Breast epithelium (tissue), 4 donors: ENCODE results near the gene OAF. TPM values are rescaled to one million over a fixed set of nuclear protein-coding genes. Genes with fewer than 3 reads are reported as not detected.

Source experiments
- DNase-seq, 2 donors: peaks; one replicate each; pipeline ENCODE4 v3.0.0-alpha.2; 2019; ENCODE audit warnings: low spot score in 2 of 2
- H3K27ac ChIP-seq, 2 donors: fragments of 200-600 bp; sonication (generic) in 1 of 2; one replicate each; pipeline ENCODE4 v1.5.1; 2016 to 2019; ENCODE audit warnings: mild to moderate bottlenecking in 1 of 2
- H3K27me3 ChIP-seq, 2 donors: fragments of 200-600 bp; sonication (generic) in 1 of 2; one replicate each; pipeline versions ENCODE4 v1.5.1 to v1.6.0; 2017 to 2019; ENCODE audit warnings: control low read depth in 1 of 2, mild to moderate bottlenecking in 1 of 2
- H3K36me3 ChIP-seq: fragments of 200-600 bp; one replicate; pipeline ENCODE4 v1.5.1; 2019
- H3K4me1 ChIP-seq, 2 donors: fragments of 200-600 bp; sonication (generic); one replicate each; pipeline ENCODE4 v1.5.1; 2016 to 2019; ENCODE audit warnings: control low read depth in 1 of 2
- H3K4me3 ChIP-seq, 3 donors: fragments of 200-600 bp; sonication (generic); 1 replicate in 2 of 3; 2 replicates in 1 of 3; pipeline ENCODE4 v1.5.1; 2016 to 2019; ENCODE audit warnings: mild to moderate bottlenecking in 3 of 3, moderate library complexity in 2 of 3
- H3K9me3 ChIP-seq, 2 donors: fragments of 200-600 bp; sonication (generic) in 1 of 2; one replicate each; pipeline ENCODE4 v1.5.1; 2016 to 2019; ENCODE audit warnings: control low read depth in 1 of 2
- CTCF ChIP-seq, 3 donors: fragments of 450-650 bp; IDR thresholded peaks; one replicate each; pipeline ENCODE4 v1.5.1; 2016 to 2017; ENCODE audit warnings: antibody characterized with exemption in 3 of 3, mild to moderate bottlenecking in 3 of 3, moderate library complexity in 3 of 3
- POLR2A ChIP-seq: fragments of 450-650 bp; IDR thresholded peaks from one replicate; pipeline ENCODE4 v1.6.1; 2016; ENCODE audit warnings: antibody characterized with exemption, mild to moderate bottlenecking, moderate library complexity
- POLR2AphosphoS5 ChIP-seq, 3 donors: sonication (generic); formaldehyde crosslinking; IDR thresholded peaks; one replicate each; pipeline ENCODE4 v1.6.1; 2017; ENCODE audit warnings: antibody characterized with exemption in 3 of 3
- intact Hi-C: fragments of 100-400 bp; cut with DNase I; formaldehyde crosslinking; loops from one replicate; pipeline ENCODE4 v1.15.1; 2023; ENCODE audit warnings: low total_unique reads
- total RNA-seq, 3 donors: library from RNA; depleted of rRNA; stranded (reverse); fragments of >200 nt; gene quantifications; one replicate each; pipeline ENCODE4 v1.1.0, GENCODE V29; 2016

Gene OAF
- total RNA-seq, 3 donors from 2014 or later = 19.8 to 35.1 (median 33.3) TPM

GRCh38 chr11:120220747-120221037, 9.9 kb downstream of the OAF start:
- no peaks in the 10 kb centered on the region for H3K9me3 ChIP-seq
- peaks cover 0 to 21% of the 10 kb centered on the region in 2 donors for H3K4me1 ChIP-seq
- intact Hi-C loops = no loop called here
- DNase-seq = no peak
- no peaks in the 10 kb centered on the region for H3K36me3 ChIP-seq
- H3K27me3 ChIP-seq = no peaks in the 10 kb centered on the region
- TF ChIP-seq POLR2A = no peak
- no peak for TF ChIP-seq POLR2AphosphoS5 (IDR thresholded peaks at IDR 0.05)
- no peak for TF ChIP-seq CTCF (IDR thresholded peaks at IDR 0.05)
- H3K4me3 ChIP-seq = no peak overlapping the region
- H3K27ac ChIP-seq = peak overlapping the region in 1 of 2 donors; percentile 82

GRCh38 chr11:120221115-120221752, 10.4 kb downstream of the OAF start:
- Histone ChIP-seq H3K27me3 (no peaks in the 10 kb centered on the region), H3K36me3 (no peaks in the 10 kb centered on the region), H3K9me3 (no peaks in the 10 kb centered on the region), H3K4me1 (peaks cover 0 to 21% of the 10 kb centered on the region in 2 donors), H3K4me3 (no peak overlapping the region), H3K27ac (peak overlapping the region; percentile 11 to 82)
- intact Hi-C loops = no loop called here
- DNase-seq = no peak
- TF ChIP-seq POLR2AphosphoS5 (IDR thresholded peaks at IDR 0.05) (no peak), CTCF (IDR thresholded peaks at IDR 0.05) (no peak), POLR2A (no peak)

GRCh38 chr11:120222916-120223315, 12.1 kb downstream of the OAF start:
- Histone ChIP-seq H3K27me3 (no peaks in the 10 kb centered on the region), H3K4me1 (peaks cover 0 to 15% of the 10 kb centered on the region in 2 donors), H3K27ac (peak overlapping the region in 1 of 2 donors; percentile 90), H3K9me3 (no peaks in the 10 kb centered on the region), H3K4me3 (no peak overlapping the region), H3K36me3 (no peaks in the 10 kb centered on the region)
- TF ChIP-seq CTCF (IDR thresholded peaks at IDR 0.05) (no peak), POLR2AphosphoS5 (IDR thresholded peaks at IDR 0.05) (no peak), POLR2A (no peak)
- intact Hi-C loops = no loop called here
- no peak for DNase-seq

DNA sequence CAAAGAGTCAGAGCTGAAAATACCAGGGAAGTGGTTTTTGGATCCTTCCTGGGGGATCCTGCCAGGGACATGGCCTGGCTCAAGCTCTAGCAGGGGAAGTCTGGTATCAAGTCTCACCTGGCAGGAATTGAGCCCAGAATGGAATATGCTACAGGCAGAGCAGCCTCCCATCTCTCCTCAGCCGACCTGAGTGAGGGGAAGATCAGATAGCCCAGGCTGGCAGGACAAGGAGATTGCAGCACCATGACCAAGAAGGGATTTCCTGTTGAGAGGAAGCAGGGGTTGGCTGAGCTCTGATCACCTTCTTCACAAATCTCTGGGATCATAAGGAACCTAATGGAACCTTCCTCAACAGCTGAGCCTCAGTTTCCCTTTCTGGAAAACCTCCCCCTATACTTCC, 13.0 kb downstream of the OAF start:
- H3K27ac ChIP-seq = peak overlapping the region; percentile 71 to 90
- H3K36me3 ChIP-seq = no peaks in the 10 kb centered on the region
- no peaks in the 10 kb centered on the region for H3K9me3 ChIP-seq
- TF ChIP-seq POLR2AphosphoS5 (IDR thresholded peaks at IDR 0.05) (no peak), POLR2A (no peak), CTCF (IDR thresholded peaks at IDR 0.05) (no peak)
- H3K4me1 ChIP-seq = peaks cover 0 to 6% of the 10 kb centered on the region in 2 donors
- intact Hi-C loops = no loop called here
- H3K4me3 ChIP-seq = no peak overlapping the region
- DNase-seq = no peak
- no peaks in the 10 kb centered on the region for H3K27me3 ChIP-seq

DNA sequence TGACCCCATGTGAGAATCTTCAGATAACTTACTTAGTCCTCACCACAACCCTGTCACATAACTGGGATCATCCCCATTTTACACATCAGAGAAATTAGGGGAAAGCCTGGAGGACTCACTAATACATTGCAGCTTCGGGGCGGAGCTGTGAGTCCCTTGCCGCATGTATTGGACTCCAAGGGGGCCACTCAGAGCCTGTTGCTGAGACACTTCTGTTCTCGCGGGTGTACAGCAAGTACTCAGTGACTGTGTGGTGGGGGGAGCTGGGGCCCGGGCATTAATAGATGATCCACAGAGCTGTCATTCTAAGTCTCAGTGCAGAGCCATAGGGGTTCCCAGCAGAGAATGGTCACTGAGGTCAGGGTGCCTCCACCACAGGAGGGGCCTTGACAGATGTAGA, 13.5 kb downstream of the OAF start:
- H3K27ac ChIP-seq = peak overlapping the region; percentile 71 to 90
- H3K4me1 ChIP-seq = peaks cover 0 to under 1% of the 10 kb centered on the region in 2 donors
- H3K9me3 ChIP-seq = no peaks in the 10 kb centered on the region
- H3K27me3 ChIP-seq = no peaks in the 10 kb centered on the region
- no peak for DNase-seq
- TF ChIP-seq POLR2A = no peak
- TF ChIP-seq POLR2AphosphoS5 (IDR thresholded peaks at IDR 0.05) = no peak
- no peak for TF ChIP-seq CTCF (IDR thresholded peaks at IDR 0.05)
- no peak overlapping the region for H3K4me3 ChIP-seq
- intact Hi-C loops = no loop called here
- no peaks in the 10 kb centered on the region for H3K36me3 ChIP-seq
